GM18517 (cell line): Measurements from ENCODE around the gene CCDC167.
A peak's percentile ranks its signal among the peaks of the same experiment; 100 is the strongest.

Source experiments
- ATAC-seq: cut with Tn5 transposase; IDR thresholded peaks from one replicate; pipeline ENCODE4 v1.9.1; 2021; ENCODE audit warnings: mild to moderate bottlenecking, moderate library complexity; ENCODE audit not compliant: unreplicated experiment

Gene CCDC167

DNA sequence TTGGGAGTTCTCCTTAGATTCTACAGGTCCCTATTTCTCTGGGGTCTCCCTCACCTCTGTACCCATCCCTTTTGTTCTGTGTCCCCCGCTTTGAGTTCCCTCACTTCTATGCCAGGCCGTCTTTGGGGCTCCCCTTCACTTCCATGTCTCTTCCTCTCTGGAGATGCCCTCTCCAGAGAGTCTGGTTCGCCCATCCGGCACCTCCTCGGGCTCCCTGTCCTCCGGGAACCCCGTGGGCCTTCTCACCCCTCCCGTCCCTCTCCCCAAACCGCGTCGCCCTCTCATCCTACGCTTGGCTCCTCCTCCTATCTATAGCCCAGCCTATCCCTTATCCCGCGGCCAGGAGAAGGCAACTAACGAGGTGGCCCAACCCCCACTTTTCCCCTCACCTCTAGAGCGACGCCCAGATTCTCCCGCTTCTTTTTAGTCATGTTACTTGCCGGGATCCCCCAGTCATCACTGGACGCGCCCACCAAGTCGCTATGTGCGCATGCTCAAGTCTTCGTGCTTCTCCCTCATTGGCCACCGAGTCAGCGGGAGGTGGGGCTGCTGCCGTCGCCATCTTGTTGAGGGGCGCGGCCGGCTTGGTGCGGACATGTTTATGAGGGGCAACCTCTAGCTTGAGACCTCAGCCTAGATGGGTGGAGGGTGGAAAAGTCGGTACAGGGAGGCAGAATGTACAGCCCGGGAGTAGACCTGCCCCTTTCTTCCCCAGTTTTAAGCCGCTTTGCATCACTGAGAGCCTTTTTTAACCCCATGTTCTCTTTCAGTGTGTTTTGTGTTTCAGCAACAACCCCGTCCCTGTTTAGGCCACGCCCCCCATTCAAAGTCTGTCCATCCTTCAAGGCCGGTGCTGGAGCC lies at the start of gene CCDC167:
Gene CCDC167 (minus strand): TSS at position 461 of the 861 bp plus-strand sequence. CDS start 30 bp downstream, at position 431.
- ATAC-seq: peak; percentile 81

DNA sequence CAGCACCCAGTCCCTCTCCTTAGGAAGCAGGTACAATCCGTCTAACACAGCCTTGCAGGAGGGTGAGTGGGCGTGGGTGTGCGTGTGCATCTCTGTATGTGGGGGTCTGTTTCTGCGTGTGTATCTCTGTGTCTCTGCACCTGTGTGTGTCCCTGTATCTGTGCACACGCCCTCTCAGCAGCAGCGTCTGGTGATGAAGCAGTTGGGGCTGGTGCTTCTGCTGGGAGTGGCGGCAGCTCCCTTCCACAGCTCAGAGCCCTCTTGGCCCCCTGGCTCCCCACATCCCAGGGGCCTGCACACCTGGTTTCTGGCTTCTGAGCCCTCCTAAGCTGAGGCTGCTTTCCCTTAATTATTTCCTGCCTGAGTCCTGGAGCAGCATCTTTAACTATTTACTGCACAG lies 49.5 kb upstream of the CCDC167 start:
- ATAC-seq: no peak

DNA sequence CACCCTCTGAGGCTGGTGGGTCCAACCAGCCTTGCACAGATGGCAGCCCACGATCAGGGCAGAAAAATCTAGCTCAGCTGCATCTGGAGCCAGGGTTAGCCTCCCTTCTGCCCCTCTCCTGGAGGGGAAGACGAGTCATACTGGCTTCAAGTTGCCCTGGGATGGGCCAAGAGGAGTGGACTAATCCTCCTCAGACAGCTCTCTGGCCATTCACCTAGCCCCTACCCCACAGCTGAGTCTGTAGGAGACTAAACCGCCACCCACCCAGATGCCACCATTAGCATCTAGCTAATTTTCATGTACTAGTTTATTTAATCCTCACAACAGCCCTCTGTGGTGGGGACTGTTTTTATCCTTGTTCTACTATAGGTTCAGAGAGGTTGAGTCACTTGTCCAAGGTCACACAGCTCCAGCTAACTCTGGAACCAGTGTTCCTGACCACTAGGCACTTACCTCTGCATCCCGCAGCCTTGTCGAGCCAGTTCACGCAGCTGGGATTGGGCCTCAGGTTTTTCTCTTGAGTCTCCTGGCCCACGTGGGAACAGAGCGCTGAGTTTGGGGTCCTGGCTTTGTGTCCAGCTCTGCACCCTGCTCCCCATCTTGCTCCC lies 48.5 kb upstream of the CCDC167 start:
- ATAC-seq: no peak

DNA sequence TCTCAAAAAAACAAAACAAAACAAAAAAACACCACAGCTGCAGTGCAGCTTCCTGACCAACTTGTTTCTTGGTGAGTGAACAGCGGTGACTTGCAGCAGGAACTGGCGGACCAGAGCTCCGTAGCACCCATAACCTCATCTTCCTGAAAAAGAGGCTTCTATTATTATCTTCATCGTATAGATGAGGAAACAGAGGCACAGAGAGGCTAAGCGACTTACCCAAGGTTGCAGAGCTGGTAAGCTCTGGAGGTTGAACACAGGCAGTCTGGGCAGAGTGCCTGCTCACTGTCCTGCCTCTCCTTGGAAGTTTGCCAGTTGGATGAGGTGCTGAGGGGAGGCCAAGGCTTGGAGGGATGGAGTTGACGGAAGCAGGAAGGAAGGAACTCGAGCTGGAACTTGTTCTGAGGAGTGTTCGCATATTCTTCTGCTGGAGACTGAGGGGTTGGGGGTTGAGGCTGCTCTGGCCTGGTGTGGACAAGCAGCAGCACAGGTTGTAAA lies 47.9 kb upstream of the CCDC167 start:
- ATAC-seq: no peak

DNA sequence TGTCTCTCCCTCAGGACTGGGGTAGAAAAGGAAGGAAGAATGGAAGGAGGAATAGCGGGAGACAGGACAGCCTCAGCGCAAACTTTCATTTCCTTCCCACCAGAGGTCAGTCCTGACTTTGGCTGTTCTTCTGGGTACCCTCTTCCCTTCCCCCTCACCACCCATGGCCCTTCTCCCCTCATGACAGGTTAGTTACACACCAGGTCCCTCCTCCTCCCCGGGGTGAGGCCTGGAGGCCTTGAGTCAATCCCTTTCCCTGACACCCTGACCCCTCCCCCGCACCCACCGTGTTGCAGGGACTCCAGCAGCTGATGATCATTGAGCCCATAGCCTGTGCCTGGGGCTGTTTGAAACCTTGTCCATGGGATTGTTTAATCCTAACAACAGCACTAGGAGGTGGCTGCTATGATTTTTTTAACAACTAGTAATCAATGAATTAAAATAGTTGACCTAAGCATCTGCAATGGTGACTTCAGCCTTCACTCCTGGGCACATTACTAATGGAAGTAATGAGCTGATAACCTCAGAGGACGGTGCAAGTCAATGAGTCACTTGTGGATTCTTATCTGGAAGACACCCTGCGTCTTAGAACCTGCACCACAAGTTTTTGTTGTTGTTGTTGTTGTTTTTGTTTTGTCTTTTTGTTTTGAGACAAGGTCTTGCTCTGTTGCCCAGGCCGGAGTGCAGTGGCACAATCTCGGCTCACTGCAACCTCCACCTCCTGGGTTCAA lies 46.6 kb upstream of the CCDC167 start:
- no peak for ATAC-seq

DNA sequence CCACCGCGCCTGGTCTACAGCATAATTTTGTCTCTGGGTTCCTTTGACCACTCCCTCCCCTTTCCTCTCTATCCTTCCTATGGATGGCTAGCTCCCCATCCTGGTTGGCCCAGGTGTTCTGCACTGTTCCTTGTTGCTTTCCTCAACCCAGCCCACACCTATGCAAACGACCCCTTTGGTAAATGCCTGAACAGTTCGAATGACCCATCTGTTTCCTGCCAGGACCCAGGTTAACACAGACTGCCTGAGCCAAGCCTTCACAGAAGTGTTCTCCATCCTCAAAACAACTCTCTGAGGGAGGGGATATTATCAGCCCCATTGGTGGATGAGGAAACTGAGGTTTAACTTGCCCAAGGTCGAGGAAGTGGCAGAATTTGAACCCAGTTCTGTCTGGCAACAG lies 44.8 kb upstream of the CCDC167 start:
- no peak for ATAC-seq

DNA sequence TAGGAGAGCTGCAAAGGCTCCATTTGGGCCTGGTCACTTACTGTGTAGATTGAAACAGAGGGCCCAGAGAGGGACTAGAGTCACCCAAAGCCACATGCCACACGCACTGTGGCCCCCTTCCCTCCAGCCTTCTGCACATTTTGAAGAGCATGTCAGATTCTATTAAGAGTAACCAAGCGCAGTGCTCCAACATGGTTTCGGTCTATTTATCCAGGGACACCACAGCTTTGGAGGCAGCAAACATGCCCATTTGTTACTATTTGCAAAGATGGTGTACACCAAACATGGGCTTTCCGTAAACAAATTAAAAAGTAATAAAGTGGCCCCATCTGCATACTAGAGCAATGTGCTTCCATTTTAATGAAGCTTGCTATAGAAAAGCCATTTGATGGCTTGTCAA lies 43.7 kb upstream of the CCDC167 start:
- no peak for ATAC-seq

DNA sequence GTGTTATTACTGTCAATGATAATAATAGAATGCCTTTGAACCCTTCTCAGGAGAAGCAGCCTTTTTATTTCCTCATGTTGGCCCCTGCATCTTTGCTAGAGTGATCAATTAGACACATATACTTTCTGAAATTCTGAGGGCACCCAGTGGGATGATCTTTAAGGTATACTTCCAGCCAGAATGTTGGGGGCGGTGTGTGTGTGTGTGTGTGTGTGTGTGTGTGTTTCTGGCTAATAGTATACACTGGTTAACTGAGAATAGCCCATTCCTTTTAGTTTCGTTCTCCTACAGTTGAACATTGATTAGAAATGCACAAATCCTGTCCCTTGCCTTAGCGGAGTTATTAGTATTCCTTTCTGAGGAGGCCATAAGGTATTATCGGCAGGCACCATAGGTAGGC lies 41.7 kb upstream of the CCDC167 start:
- no peak for ATAC-seq

DNA sequence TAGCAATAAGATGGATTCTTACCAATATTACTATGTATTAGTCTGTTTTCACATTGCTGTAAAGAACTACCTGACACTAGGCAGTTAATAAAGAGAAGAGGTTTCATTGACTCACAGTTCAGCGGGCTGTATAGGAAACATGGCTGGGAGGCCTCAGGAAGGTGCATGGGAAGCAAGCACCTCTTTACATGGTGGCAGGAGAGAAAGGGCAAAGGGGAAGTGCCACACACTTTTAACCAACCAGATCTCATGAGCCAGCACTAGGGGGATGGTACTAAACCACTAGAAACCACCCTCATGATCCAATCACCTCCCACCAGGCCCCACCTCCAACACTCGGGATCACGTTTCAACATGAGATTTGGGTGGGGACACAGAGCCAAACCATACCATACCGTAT lies 40.7 kb upstream of the CCDC167 start:
- ATAC-seq: no peak

DNA sequence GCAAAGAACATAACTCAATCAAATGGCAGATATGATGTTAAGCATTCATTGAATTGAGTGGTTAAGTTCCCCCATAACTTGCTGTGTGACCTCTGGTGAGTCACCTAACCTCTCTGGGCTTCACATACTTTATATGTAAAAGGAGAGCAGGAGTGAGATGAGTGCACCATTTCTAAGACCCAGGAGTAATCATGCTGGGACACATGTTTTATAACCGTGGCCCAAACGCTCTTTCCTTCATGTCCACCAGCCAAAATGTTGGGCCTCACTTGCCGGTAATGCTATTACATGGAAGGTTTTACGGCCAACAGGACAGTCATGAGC lies 40.3 kb upstream of the CCDC167 start:
- no peak for ATAC-seq

DNA sequence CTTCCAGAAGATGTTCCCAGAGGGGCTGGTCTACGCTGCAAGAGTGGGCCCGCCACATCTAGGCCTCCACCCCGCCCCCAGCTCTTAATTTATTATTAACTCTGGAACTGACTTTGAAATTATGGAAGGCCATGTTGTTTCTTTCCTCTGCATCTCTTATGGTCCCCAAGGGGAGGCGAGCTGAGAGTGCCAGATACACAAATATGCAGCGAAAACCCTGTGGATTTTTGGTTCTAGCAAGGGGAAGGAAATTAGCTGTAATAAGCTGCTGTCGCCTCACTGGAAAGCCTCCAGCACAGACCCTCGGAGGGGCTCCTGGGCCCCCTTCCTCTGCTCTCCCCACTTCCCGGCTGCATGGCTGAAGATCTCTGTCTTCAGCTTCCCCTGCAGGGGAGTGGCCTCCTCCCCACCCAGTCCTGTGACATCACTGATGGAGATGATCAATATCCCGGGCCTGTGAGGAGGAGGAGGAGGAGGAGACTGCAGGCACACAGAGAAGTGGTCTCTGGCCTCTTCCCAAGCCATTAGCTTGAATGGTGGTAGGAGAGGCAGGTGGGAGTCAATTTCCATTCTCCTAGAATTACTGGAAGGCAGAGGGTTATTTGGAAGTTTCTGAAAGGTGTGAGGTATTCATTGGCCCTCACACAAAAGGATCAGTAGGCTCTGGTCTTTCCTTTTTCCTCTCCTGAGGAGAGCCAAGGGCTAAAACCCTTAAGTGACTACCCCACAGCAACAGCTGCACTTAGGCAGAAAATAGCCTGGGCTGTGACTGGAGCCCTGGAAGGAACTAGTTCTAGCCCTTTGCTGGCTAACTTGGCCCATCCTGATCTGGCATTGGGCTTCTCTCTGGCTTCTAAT lies 39.7 kb upstream of the CCDC167 start:
- ATAC-seq: no peak

DNA sequence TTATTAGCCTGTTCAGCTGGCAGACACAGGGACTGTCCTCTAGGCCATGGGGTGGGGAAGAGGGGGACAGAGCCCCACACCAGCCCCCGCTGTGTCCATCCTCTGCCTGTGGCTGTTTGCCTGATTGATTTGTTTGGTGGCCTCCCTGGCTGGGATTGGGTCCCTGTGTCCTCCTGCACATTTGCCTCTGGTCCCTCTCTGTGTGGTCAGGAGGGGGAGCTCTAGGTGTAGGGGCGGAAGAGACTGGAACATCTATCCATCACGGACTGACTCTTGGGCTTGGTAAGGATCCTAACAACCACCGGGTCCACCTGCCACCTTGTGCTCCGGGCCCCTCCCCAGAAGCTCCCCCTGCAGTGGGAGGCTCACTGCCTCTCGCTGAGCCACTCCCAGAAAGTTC lies 38.4 kb upstream of the CCDC167 start:
- ATAC-seq: no peak

DNA sequence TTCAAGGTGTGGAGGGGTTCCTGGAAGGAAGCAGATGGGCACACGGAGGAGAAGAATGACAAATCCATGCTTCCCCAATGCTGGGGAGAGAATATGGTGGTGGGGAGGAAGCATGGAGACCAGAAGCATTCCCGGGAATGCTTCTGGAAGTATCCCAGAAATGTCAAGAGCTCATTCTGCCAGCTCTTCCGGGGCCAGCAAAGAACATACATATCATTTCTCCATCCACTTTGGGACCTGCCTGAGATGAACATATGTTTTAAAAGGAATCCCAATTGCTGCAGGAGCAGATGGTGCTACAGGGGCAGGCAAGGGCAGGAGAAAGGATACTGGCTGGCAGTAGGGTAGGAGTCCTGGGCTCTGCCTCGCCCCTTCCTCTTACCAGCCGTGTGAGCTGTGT lies 37.9 kb upstream of the CCDC167 start:
- ATAC-seq: no peak

DNA sequence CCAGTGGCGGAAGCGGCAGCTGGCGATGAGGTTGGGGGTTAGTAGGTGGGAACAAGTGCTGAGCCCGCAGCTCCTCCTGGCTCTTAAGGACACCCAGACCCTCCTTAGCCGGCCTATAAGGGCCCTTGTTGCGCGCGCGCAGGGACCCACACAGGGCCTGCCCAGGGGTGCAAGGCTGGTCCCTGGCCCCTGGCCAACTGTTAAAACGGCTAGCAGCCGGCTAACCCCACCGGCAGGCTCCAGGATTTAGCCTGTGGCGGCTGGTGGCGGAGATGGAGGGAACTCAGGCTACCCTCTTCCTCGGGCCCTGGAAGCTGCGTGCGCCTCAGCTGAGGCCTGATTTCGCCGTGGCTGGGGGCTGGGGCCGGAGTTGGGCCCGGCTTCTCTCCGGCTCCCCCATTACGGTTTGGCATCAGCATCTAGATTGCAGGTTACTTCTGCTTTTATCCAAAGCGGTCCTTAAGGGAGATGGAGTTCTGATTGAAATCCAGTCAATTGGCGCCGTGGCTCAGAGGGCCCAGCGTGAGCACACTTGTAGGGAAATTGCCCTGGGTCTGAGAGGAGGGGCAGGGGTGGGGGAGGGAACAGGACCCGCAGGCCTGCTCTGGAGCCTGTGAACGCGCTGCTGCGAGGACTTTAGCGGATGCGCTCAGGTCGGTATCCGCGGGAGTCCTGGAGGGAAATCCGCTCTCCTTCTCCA lies 36.9 kb upstream of the CCDC167 start:
- ATAC-seq: no peak

DNA sequence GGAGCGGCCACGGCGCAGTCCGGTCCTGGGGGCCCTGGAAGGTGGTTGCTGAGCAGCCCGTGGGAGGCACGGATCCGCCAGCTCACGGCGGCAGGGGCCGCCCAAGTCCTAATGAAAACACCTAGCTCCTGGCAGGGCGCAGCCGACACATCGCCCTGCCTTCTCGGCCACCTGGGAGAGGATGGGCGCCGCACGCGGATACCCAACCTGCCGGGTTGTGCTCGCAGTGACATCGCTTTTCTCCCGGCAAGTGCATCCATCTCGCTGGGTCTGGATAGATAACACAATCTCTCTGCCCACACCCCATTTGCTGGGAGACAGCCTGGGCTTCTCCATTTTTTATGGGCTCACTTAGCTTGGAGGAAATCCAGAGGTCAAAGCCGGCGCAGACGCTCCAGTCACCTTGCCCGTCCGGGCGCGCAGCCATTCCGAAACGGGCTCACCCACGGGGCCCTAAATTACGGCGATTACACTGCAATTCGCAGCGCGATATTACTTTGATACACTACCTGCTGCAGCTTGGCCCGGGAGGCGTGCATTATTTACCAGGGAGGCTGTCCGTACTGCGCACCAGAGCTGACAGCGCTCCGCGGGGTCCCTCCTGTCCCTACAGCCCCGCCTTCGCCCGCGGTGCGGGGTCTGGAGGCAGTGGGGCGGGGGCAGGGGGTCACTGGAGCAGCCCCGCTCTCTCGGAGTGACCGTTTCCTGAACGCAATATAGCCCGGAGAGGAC lies 36.2 kb upstream of the CCDC167 start:
- no peak for ATAC-seq

DNA sequence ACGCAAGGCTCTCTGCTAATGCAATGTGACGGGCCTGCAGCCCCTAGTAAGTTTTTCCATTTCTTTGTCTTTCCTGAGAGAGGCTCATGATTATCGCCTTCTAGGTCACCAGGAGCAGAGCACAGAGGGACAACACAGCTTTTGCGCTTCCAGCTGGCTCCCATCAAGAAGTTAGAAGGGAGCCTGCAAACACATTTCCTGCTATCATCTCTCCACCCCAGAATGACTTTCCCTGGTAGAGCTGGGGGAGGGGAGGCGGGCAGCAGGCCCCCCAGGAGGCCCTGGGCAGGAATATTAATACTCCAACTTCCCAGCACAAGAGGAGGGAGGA lies 35.7 kb upstream of the CCDC167 start:
- ATAC-seq: no peak

DNA sequence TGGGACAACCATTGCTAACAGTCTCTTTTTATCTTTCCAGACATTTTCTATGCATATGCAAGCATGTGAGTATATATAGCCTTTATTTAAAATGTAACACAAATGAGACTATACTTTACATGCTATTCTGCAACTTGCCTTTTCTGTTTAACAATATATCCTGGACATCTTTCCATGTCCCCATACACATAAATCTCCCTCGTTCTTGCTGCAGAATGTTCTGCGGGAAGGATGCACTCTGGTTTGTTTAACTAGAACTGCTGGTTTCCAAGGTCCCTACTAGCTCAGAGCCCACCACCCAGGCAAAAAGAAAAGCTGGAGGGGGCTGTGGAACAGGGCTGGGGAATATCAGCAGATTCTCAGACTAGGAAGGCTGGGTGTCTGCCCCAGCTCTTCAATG lies 35.2 kb upstream of the CCDC167 start:
- no peak for ATAC-seq

DNA sequence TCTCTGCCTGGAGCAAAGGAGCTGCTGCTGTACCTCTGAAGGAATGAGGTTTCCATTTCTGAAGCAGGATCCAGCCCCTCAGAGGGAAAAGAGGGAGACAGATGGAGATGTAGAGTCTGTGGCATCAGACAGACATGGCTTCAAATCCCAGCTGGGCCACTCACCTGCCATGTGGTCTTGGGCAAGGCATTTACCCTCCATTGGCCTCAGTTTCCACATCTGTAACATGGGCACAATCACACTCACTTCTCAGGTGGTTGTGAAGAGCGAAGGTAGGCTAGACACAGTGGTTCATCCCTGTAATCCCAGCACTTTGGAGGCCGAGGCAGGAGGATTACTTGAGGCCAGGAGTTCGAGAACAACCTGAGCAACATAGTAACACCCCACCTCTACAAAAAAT lies 32.4 kb upstream of the CCDC167 start:
- no peak for ATAC-seq

DNA sequence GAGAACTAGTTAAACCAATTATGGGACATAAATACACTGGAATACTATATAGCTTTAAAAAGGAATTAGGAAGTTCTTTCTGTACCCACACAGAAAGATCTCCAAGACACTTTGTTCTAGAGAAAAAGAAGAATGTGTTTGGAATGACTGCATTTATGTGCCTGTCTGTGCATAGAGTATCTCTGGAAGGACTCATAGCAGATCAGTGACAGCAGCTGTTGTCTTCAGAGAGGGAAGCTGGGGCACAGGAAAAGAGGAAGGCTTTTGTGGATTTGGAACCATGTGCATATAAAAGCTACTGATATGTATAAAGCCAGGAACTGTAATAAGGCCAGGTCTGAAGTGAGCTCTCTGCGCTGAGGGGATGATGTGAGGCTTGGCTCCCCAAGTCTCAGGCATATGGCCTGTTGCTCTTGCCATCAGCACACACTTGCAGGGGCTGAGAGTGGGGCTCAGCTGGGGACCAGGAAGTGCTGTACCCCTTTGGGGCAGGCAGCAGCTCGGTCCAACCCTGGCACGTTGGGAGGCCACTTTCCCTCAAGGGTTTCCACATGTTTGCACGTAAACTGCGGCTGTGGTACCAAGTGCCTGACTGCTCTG lies 31.8 kb upstream of the CCDC167 start:
- ATAC-seq: no peak
